Ascending aorta (tissue), 2 donors: ENCODE measurements around the gene RBMS3. TPM values are rescaled to one million over a fixed set of nuclear protein-coding genes. Genes with fewer than 3 reads are reported as not detected.

ENCODE experiments used
- DNase-seq, 2 donors: peaks; one replicate each; pipeline ENCODE4 v3.0.0-alpha.2; 2019; ENCODE audit warnings: low spot score in 2 of 2
- H3K27ac ChIP-seq, 2 donors: fragments of 200-600 bp; sonication (generic); one replicate each; pipeline ENCODE4 v1.5.1; 2016 to 2017; ENCODE audit warnings: mild to moderate bottlenecking in 1 of 2
- H3K27me3 ChIP-seq: fragments of 200-600 bp; sonication (generic); one replicate; pipeline ENCODE4 v1.5.1; 2017
- H3K36me3 ChIP-seq, 2 donors: fragments of 200-600 bp; sonication (generic); one replicate each; pipeline ENCODE4 v1.5.1; 2016
- H3K4me1 ChIP-seq, 2 donors: fragments of 200-600 bp; sonication (generic); one replicate each; pipeline ENCODE4 v1.5.1; 2016 to 2017; ENCODE audit warnings: mild to moderate bottlenecking in 1 of 2
- H3K4me3 ChIP-seq, 2 donors: fragments of 200-600 bp; sonication (generic); one replicate each; pipeline ENCODE4 v1.5.1; 2016 to 2017; ENCODE audit warnings: mild to moderate bottlenecking in 1 of 2
- H3K9me3 ChIP-seq, 2 donors: fragments of 200-600 bp; sonication (generic); one replicate each; pipeline ENCODE4 v1.5.1; 2016
- intact Hi-C: fragments of 100-400 bp; cut with DNase I; formaldehyde crosslinking; loops from one replicate; pipeline ENCODE4 v1.15.1; 2023
- total RNA-seq: library from RNA; depleted of rRNA; stranded (reverse); fragments of >200 nt; gene quantifications from one replicate; pipeline ENCODE4 v1.1.0, GENCODE V29; 2016
- TF ChIP-seq, protein P1 (sequence below), 3 experiments: fragments of 200-600 bp in 2 of 3; fragments of 450-650 bp in 1 of 3; sonication (generic) in 2 of 3; IDR thresholded peaks; one replicate each; pipeline ENCODE4 v1.5.1; 2016 to 2019; ENCODE audit warnings: antibody characterized with exemption in 3 of 3, mild to moderate bottlenecking in 1 of 3, moderate library complexity in 1 of 3

The RBMS3 gene
- total RNA-seq, 1 donor from 2014 or later: 65.8 TPM

DNA sequence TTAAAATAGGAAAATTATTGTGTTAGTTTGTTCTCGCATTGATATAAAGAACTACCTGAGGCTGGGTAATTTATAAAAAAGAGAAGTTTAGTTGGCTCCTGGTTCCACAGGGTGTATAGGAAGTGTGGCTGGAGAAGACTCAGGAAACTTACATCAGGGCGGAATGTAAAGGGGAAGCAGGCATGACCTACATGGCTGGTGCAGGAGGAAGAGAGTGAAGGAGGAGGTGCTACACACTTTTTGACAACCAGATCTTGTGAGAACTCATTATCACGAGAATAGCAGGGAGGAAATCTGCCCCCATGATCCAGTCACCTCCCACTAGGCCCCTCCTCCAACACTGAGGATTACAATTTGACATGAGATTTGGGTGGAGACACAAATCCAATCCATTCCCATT is 490.7 kb downstream of the RBMS3 start:
- Histone ChIP-seq H3K27me3 (no peaks in the 10 kb centered on the region), H3K4me1 (no peaks in the 10 kb centered on the region), H3K4me3 (no peak overlapping the region), H3K27ac (no peak overlapping the region), H3K36me3 (no peaks in the 10 kb centered on the region), H3K9me3 (no peaks in the 10 kb centered on the region)
- no peak for DNase-seq
- intact Hi-C loops: no loop called here
- TF ChIP-seq, protein P1, sequence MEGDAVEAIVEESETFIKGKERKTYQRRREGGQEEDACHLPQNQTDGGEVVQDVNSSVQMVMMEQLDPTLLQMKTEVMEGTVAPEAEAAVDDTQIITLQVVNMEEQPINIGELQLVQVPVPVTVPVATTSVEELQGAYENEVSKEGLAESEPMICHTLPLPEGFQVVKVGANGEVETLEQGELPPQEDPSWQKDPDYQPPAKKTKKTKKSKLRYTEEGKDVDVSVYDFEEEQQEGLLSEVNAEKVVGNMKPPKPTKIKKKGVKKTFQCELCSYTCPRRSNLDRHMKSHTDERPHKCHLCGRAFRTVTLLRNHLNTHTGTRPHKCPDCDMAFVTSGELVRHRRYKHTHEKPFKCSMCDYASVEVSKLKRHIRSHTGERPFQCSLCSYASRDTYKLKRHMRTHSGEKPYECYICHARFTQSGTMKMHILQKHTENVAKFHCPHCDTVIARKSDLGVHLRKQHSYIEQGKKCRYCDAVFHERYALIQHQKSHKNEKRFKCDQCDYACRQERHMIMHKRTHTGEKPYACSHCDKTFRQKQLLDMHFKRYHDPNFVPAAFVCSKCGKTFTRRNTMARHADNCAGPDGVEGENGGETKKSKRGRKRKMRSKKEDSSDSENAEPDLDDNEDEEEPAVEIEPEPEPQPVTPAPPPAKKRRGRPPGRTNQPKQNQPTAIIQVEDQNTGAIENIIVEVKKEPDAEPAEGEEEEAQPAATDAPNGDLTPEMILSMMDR (IDR thresholded peaks at IDR 0.05): no peak

DNA sequence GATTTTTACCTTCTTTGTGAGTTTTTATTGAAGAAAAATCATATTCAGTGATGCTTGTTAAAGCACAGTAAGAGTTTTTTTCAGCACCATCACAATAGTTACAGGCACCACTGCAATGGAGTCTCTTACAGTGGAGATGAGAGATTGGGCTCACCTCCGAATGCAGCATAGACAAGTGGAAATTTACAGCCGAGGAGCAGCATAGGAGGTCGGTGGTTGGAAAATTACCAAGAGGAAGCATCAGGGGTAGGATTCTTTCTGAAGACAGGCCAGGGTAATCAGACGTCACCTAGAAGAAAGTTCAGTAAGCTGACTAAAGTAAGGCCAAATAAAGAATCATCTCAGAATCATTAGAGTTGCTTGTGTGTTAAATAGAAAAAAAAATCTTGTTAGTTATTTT is 491.6 kb downstream of the RBMS3 start:
- Histone ChIP-seq H3K4me1 (no peaks in the 10 kb centered on the region), H3K4me3 (no peak overlapping the region), H3K9me3 (no peaks in the 10 kb centered on the region), H3K27ac (no peak overlapping the region), H3K27me3 (no peaks in the 10 kb centered on the region), H3K36me3 (no peaks in the 10 kb centered on the region)
- TF ChIP-seq, protein P1 (IDR thresholded peaks at IDR 0.05): no peak
- no peak for DNase-seq
- intact Hi-C loops: no loop called here

DNA sequence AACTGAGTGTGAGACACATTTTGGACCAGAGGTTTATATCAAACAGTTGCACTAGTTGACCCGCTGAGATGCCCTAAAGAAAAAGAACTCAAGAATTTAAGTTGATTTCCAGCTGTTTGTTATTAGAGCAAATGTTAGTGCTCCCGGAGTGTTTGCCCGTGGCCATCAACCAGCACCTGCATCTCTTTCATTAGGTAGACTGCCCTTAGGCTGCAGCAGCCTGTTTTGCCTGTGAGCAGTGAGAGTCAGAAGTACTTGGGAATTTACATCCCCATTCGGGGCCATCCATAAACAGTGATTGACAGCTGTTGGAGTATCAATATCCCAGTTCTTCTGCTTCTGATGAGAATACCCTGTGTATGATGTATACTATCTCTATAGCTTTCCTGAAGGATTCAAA is 492.6 kb downstream of the RBMS3 start:
- Histone ChIP-seq H3K27ac (no peak overlapping the region), H3K4me3 (no peak overlapping the region), H3K27me3 (no peaks in the 10 kb centered on the region), H3K36me3 (no peaks in the 10 kb centered on the region), H3K9me3 (no peaks in the 10 kb centered on the region), H3K4me1 (no peaks in the 10 kb centered on the region)
- TF ChIP-seq, protein P1 (IDR thresholded peaks at IDR 0.05): no peak
- no peak for DNase-seq
- intact Hi-C loops: no loop called here

DNA sequence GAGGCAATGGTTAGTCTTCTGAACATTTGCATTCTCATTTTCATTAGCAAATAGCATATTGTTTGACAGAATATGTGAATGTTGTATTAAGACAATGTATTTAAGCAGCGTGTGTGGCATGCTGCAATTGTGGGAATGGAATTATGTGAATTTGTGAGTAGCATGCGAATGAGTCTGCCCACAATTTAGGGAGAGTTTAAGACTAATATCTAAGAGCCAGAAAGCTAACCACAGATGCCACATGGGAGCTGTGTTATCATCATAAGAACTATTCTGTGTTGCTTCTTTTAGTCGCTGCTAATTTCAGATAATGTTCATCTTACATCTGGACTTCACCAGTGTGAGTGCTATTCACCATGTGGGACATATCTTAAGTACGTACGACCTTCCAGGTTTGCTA is 494.5 kb downstream of the RBMS3 start:
- no peaks in the 10 kb centered on the region for H3K9me3 ChIP-seq
- H3K27ac ChIP-seq: no peak overlapping the region
- H3K4me1 ChIP-seq: no peaks in the 10 kb centered on the region
- H3K4me3 ChIP-seq: no peak overlapping the region
- no peak for DNase-seq
- TF ChIP-seq, protein P1 (IDR thresholded peaks at IDR 0.05): no peak
- no peaks in the 10 kb centered on the region for H3K27me3 ChIP-seq
- intact Hi-C loops: no loop called here
- H3K36me3 ChIP-seq: no peaks in the 10 kb centered on the region

DNA sequence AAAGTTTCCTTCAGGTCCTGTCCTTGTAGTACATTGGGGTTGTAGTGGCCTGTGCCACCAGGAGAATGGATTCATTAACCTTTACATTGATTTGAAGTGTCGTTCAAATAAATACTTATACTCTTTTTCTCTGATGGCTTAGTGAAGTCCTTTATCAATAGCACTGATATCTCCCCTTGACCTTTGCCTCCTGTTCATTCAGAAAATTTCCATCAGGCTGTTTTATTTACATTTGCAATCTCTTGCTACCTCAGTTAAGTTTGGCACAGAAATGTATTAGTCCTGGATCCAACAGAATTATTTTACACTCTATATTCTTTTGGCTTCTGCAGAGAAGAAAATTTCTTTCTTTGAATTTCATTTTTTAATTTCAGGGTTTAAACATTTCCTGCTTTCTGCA is 497.0 kb downstream of the RBMS3 start:
- Histone ChIP-seq H3K36me3 (peaks cover 0 to 5% of the 10 kb centered on the region in 2 donors), H3K27ac (no peak overlapping the region), H3K4me1 (no peaks in the 10 kb centered on the region), H3K4me3 (no peak overlapping the region), H3K27me3 (no peaks in the 10 kb centered on the region), H3K9me3 (peaks cover 0 to 9% of the 10 kb centered on the region in 2 donors)
- no peak for DNase-seq
- TF ChIP-seq, protein P1 (IDR thresholded peaks at IDR 0.05): no peak
- intact Hi-C loops: no loop called here

DNA sequence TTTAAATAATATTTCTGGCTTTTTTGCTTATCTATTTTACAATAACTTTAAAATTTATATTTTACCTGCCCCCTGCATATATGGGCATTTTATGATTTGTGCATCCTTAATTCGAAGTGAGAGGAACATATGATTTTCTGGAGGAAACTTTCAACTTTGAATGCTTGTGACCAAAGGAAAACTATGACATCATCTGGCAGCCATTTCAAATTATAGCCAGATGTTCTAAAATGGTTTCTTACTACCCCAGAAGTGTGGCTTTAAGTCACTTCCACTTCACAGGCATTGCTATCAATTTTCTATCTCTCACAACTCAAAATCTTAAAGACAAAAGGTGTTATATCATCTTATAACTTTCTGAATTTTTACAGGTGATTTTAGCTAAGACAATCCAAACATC is 508.8 kb downstream of the RBMS3 start:
- Histone ChIP-seq H3K4me1 (no peaks in the 10 kb centered on the region), H3K27ac (no peak overlapping the region), H3K4me3 (no peak overlapping the region), H3K9me3 (no peaks in the 10 kb centered on the region), H3K27me3 (no peaks in the 10 kb centered on the region), H3K36me3 (no peaks in the 10 kb centered on the region)
- intact Hi-C loops: no loop called here
- DNase-seq: no peak
- TF ChIP-seq, protein P1 (IDR thresholded peaks at IDR 0.05): no peak
